AG04450 (cell line): ENCODE measurements around the gene ECT2. TPM values are rescaled to one million over a fixed set of nuclear protein-coding genes. Genes with fewer than 3 reads are reported as not detected.

Experiments
- CTCF ChIA-PET: fragments of 300-600, 350-600 bp; formaldehyde crosslinking; extraction: SDS; loops from one replicate; lab custom pipeline; 2022; ENCODE audit warnings: antibody characterized with exemption, inconsistent platforms; lab: Charles Lee
- POLR2A ChIA-PET: fragments of 350-600 bp; formaldehyde crosslinking; extraction: SDS; loops from one replicate; lab custom pipeline; 2021; ENCODE audit warnings: antibody characterized with exemption, inconsistent platforms; lab: Yijun Ruan, JAX
- DNase-seq: peaks from one replicate; pipeline ENCODE4 v3.0.0-alpha.2; 2011; ENCODE audit warnings: low read depth, low spot score
- H3K27ac ChIP-seq: one replicate; pipeline ENCODE4 v1.5.1; 2012; ENCODE audit warnings: low read depth, low read length, control low read depth
- H3K27me3 ChIP-seq: one replicate; pipeline ENCODE4 v1.6.0; 2012; ENCODE audit warnings: low read length; ENCODE audit not compliant: control insufficient read depth, insufficient read depth
- H3K4me3 ChIP-seq: 2 replicates; pipeline ENCODE4 v1.5.1; 2011; ENCODE audit warnings: mild to moderate bottlenecking, low read depth, low read length, control low read depth
- H3K9me3 ChIP-seq: 2 replicates; pipeline ENCODE4 v1.5.1; 2012; ENCODE audit warnings: low read length; ENCODE audit not compliant: control insufficient read depth, insufficient read depth
- polyA plus RNA-seq: library from polyadenylated mRNA; depleted of rRNA; stranded (reverse); fragments of >200 nt; gene quantifications from 2 replicates; pipeline ENCODE4 v1.2.3, GENCODE V29; 2011
- TF ChIP-seq, protein P1 (sequence below): IDR thresholded peaks from 2 replicates; pipeline ENCODE4 v1.5.1; 2011; ENCODE audit warnings: low read depth, low read length, control low read depth, inconsistent platforms

The ECT2 gene
- polyA plus RNA-seq, 1 experiment, result 21.8 TPM

GRCh38 chr3:172766718-172767405 lies 16.3 kb downstream of the ECT2 start:
- Histone ChIP-seq H3K27me3 (no peaks in the 10 kb centered on the region), H3K27ac (no peak overlapping the region), H3K9me3 (no peaks in the 10 kb centered on the region), H3K4me3 (no peak overlapping the region)
- ChIA-PET POLR2A (no interaction called here), CTCF (no interaction called here)
- TF ChIP-seq, protein P1, sequence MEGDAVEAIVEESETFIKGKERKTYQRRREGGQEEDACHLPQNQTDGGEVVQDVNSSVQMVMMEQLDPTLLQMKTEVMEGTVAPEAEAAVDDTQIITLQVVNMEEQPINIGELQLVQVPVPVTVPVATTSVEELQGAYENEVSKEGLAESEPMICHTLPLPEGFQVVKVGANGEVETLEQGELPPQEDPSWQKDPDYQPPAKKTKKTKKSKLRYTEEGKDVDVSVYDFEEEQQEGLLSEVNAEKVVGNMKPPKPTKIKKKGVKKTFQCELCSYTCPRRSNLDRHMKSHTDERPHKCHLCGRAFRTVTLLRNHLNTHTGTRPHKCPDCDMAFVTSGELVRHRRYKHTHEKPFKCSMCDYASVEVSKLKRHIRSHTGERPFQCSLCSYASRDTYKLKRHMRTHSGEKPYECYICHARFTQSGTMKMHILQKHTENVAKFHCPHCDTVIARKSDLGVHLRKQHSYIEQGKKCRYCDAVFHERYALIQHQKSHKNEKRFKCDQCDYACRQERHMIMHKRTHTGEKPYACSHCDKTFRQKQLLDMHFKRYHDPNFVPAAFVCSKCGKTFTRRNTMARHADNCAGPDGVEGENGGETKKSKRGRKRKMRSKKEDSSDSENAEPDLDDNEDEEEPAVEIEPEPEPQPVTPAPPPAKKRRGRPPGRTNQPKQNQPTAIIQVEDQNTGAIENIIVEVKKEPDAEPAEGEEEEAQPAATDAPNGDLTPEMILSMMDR, result no peak
- no peak for DNase-seq

- DNase-seq, result no peak
- TF ChIP-seq, protein P1, result no peak
- H3K27me3 ChIP-seq, result no peaks in the 10 kb centered on the region
- ChIA-PET CTCF (no interaction called here), POLR2A (interaction anchor here (1.0 kb wide), 1 partner anchor 8 kb away, joined by 3 read pairs; no protein-coding TSS in a partner anchor)
- H3K4me3 ChIP-seq, result no peak overlapping the region
- no peak overlapping the region for H3K27ac ChIP-seq
- no peaks in the 10 kb centered on the region for H3K9me3 ChIP-seq
These were observed 19.9 kb downstream of the ECT2 start for GRCh38 chr3:172770382-172770781.

DNA sequence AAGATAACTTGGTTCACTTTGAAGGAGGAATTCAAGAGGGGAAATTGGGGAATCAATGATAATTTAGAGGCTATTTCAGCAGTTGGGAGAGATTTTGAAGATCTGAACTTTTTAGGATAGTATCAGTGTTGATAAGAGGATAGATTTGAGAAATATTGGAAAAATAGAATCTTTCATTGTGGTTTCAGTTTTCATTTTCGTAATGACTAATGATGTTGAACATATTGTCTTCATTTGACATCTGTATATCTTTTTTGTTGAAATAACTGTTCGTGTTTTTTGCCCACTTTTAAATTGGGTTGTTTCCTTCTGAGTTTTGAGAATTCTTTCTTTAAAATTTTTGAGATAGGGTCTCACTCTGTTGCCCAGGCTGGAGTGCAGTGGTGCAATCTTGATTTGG lies 21.1 kb downstream of the ECT2 start:
- H3K27me3 ChIP-seq, result no peaks in the 10 kb centered on the region
- CTCF ChIA-PET, result no interaction called here
- TF ChIP-seq, protein P1, result no peak

GRCh38 chr3:172776049-172776717 lies 25.7 kb downstream of the ECT2 start:
- CTCF ChIA-PET, result interaction anchor here (0.6 to 0.7 kb wide), 2 partner anchors 23 to 170 kb away, joined by 3 to 4 read pairs; no protein-coding TSS in a partner anchor
- Histone ChIP-seq H3K27me3 (no peaks in the 10 kb centered on the region), H3K4me3 (no peak overlapping the region), H3K9me3 (no peaks in the 10 kb centered on the region), H3K27ac (no peak overlapping the region)
- POLR2A ChIA-PET, result interaction anchor here (0.7 kb wide), 1 partner anchor 737 kb away, joined by 5 read pairs; no protein-coding TSS in a partner anchor
- TF ChIP-seq, protein P1, result no peak
- DNase-seq, result no peak

More for the DNA sequence above, 21.1 kb downstream of the ECT2 start:
- H3K27ac ChIP-seq, result no peak overlapping the region
- no peaks in the 10 kb centered on the region for H3K9me3 ChIP-seq
- DNase-seq, result no peak
- POLR2A ChIA-PET, result no interaction called here
- no peak overlapping the region for H3K4me3 ChIP-seq

DNA sequence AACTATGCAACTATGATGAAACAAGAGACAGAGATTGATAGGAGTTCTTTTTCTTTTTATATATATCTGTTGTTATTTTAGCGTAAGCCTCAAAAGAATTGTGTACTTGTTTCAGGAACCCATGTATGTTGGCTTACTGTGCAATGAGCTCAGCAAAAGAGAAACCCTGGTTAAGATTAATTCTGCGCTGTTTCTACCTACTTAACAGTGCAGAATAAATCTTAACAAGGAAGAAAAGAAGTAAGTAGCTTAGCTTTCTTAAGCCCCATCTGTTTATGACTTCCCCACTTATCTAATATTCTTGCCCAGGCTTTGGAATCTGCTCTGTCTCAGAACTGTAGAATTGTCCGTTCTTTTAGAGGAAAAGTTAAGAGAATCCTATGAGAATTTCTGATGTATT lies 27.4 kb downstream of the ECT2 start:
- no peaks in the 10 kb centered on the region for H3K9me3 ChIP-seq
- no peak overlapping the region for H3K27ac ChIP-seq
- TF ChIP-seq, protein P1, result no peak
- no peak for DNase-seq
- ChIA-PET CTCF (interaction anchor here (0.6 to 1.6 kb wide), 4 partner anchors 27 to 105 kb away, joined by 3 to 5 read pairs (median 3); partner anchors contain the start of gene ECT2), POLR2A (interaction anchor here (0.9 kb wide), 1 partner anchor 8 kb away, joined by 3 read pairs; no protein-coding TSS in a partner anchor)
- H3K4me3 ChIP-seq, result no peak overlapping the region
- H3K27me3 ChIP-seq, result no peaks in the 10 kb centered on the region
